Hepatocyte (in vitro differentiated cells): ENCODE results near the gene WNT6. TPM values are rescaled to one million over a fixed set of nuclear protein-coding genes. Genes with fewer than 3 reads are reported as not detected.

ENCODE experiments used
- DNase-seq: peaks from one replicate; pipeline ENCODE4 v3.0.0-alpha.2; 2016; ENCODE audit warnings: low spot score
- H2AFZ ChIP-seq: fragments of 200-600 bp; sonication (generic); 2 replicates; pipeline ENCODE4 v1.6.0; 2016; ENCODE audit warnings: antibody characterized with exemption, mild to moderate bottlenecking
- H3K27ac ChIP-seq: fragments of 200-600 bp; sonication (generic); 2 replicates; pipeline ENCODE4 v1.5.1; 2016; ENCODE audit warnings: mild to moderate bottlenecking
- H3K27me3 ChIP-seq: fragments of 200-600 bp; sonication (generic); 2 replicates; pipeline ENCODE4 v1.6.1; 2016
- H3K36me3 ChIP-seq: fragments of 200-600 bp; sonication (generic); replicated peaks from 2 replicates; pipeline ENCODE4 v1.5.1; 2016; ENCODE audit warnings: low read depth; ENCODE audit not compliant: insufficient read depth
- H3K4me1 ChIP-seq: fragments of 200-600 bp; sonication (generic); 2 replicates; pipeline ENCODE4 v1.5.1; 2016; ENCODE audit warnings: mild to moderate bottlenecking, moderate library complexity; ENCODE audit not compliant: insufficient read depth
- H3K4me2 ChIP-seq: fragments of 200-600 bp; sonication (generic); 2 replicates; pipeline ENCODE4 v1.6.0; 2016
- H3K4me3 ChIP-seq: fragments of 200-600 bp; sonication (generic); 2 replicates; pipeline ENCODE4 v1.5.1; 2016; ENCODE audit warnings: mild to moderate bottlenecking
- H3K79me2 ChIP-seq: fragments of 200-600 bp; sonication (generic); 2 replicates; pipeline ENCODE4 v1.6.0; 2017; ENCODE audit warnings: mild to moderate bottlenecking
- H3K9me2 ChIP-seq: fragments of 200-600 bp; sonication (generic); replicated peaks from 2 replicates; pipeline ENCODE4 v1.6.0; 2017; ENCODE audit warnings: mild to moderate bottlenecking; ENCODE audit not compliant: insufficient read depth
- H3K9me3 ChIP-seq: fragments of 200-600 bp; sonication (generic); 2 replicates; pipeline ENCODE4 v1.5.1; 2016; ENCODE audit warnings: low read depth, mild to moderate bottlenecking
- H4K20me1 ChIP-seq: fragments of 200-600 bp; sonication (generic); 2 replicates; pipeline ENCODE4 v1.6.0; 2016; ENCODE audit warnings: mild to moderate bottlenecking; ENCODE audit not compliant: insufficient read depth, poor library complexity, severe bottlenecking
- CTCF ChIP-seq: fragments of 200-600 bp; sonication (generic); IDR thresholded peaks from 2 replicates; pipeline ENCODE4 v1.5.1; 2016; ENCODE audit warnings: antibody characterized with exemption, mild to moderate bottlenecking; ENCODE audit not compliant: poor library complexity
- EZH2 ChIP-seq: fragments of 200-600 bp; sonication (generic); IDR thresholded peaks from 2 replicates; pipeline ENCODE4 v1.6.1; 2016; ENCODE audit warnings: antibody characterized with exemption, mild to moderate bottlenecking, borderline replicate concordance
- EZH2phosphoT487 ChIP-seq: fragments of 200-600 bp; sonication (generic); IDR thresholded peaks from one replicate; pipeline ENCODE4 v1.6.1; 2018; ENCODE audit warnings: antibody characterized with exemption, mild to moderate bottlenecking, low read depth, moderate library complexity; ENCODE audit not compliant: unreplicated experiment, severe bottlenecking
- WGBS: methylation state at CpG from one replicate; pipeline ENCODE4 v1.1.6; 2016; ENCODE audit warnings: low lambda C conversion rate; ENCODE audit errors: missing lambda C conversion rate; 5-methylcytosine and 5-hydroxymethylcytosine counted together
- polyA plus RNA-seq: library from polyadenylated mRNA; unstranded; fragments of >200 nt; fragmentation: Nextera tagmentation; extraction: Ambion mirVana; gene quantifications from 2 replicates; pipeline ENCODE4 v1.2.1, GENCODE V29; 2016
- total RNA-seq: library from RNA; depleted of rRNA; stranded (reverse); fragments of >200 nt; gene quantifications from 2 replicates; pipeline ENCODE4 v1.2.3, GENCODE V29; 2014

The WNT6 gene
- total RNA-seq (7.1 and 11.3 TPM in 2 replicates), polyA plus RNA-seq (22.8 and 39.3 TPM in 2 replicates)

- H3K9me2 ChIP-seq = no peaks in the 10 kb centered on the region
- H3K9me3 ChIP-seq = no peaks in the 10 kb centered on the region
- WGBS = no CpG with 5 or more reads among the region's 64 CpGs
- H3K36me3 ChIP-seq = no peaks in the 10 kb centered on the region
- TF ChIP-seq EZH2 = no peak
- TF ChIP-seq CTCF = no peak
- TF ChIP-seq EZH2phosphoT487 = no peak
- peaks cover 23% of the 10 kb centered on the region for H3K4me1 ChIP-seq
- peaks cover 82% of the 10 kb centered on the region for H3K27me3 ChIP-seq
- no peak for DNase-seq
- no peaks in the 10 kb centered on the region for H3K79me2 ChIP-seq
- peak within 1 kb of the TSS; percentile 15 for H2AFZ ChIP-seq
- no peak within 1 kb of the TSS for H3K4me3 ChIP-seq
- H3K27ac ChIP-seq = no peak within 1 kb of the TSS
- peak within 1 kb of the TSS; percentile 84 for H3K4me2 ChIP-seq
- no peaks in the 10 kb centered on the region for H4K20me1 ChIP-seq
These were observed at the start of gene WNT6 for GRCh38 chr2:218859556-218859987. Gene WNT6 (plus strand): TSS chr2:218859805. CDS start chr2:218860038, 233 bp downstream.

- no peak overlapping the region for H3K27ac ChIP-seq
- no peaks in the 10 kb centered on the region for H4K20me1 ChIP-seq
- H3K79me2 ChIP-seq = peaks cover 32% of the 10 kb centered on the region
- DNase-seq = no peak
- no peaks in the 10 kb centered on the region for H3K9me3 ChIP-seq
- no peak overlapping the region for H3K4me2 ChIP-seq
- H3K9me2 ChIP-seq = no peaks in the 10 kb centered on the region
- no peaks in the 10 kb centered on the region for H3K36me3 ChIP-seq
- TF ChIP-seq EZH2phosphoT487 (no peak), EZH2 (no peak), CTCF (no peak)
- H2AFZ ChIP-seq = no peak overlapping the region
- H3K27me3 ChIP-seq = no peaks in the 10 kb centered on the region
- peaks cover 16% of the 10 kb centered on the region for H3K4me1 ChIP-seq
- no peak overlapping the region for H3K4me3 ChIP-seq
- 81% methylated on average over 2 of the region's 2 CpGs for WGBS
These were observed 49.3 kb upstream of the WNT6 start for GRCh38 chr2:218810256-218810655.

GRCh38 chr2:218811382-218811781 is 48.2 kb upstream of the WNT6 start:
- TF ChIP-seq EZH2 = no peak
- no peak for TF ChIP-seq CTCF
- no peak for TF ChIP-seq EZH2phosphoT487
- Histone ChIP-seq H3K79me2 (peaks cover 31% of the 10 kb centered on the region), H3K27me3 (no peaks in the 10 kb centered on the region), H3K4me3 (no peak overlapping the region), H3K9me2 (no peaks in the 10 kb centered on the region), H2AFZ (no peak overlapping the region), H3K4me2 (no peak overlapping the region), H4K20me1 (no peaks in the 10 kb centered on the region), H3K4me1 (peaks cover 6% of the 10 kb centered on the region), H3K9me3 (no peaks in the 10 kb centered on the region), H3K36me3 (no peaks in the 10 kb centered on the region), H3K27ac (no peak overlapping the region)
- no peak for DNase-seq
- WGBS = 86% methylated on average over 4 of the region's 4 CpGs
